ENCODE data around the gene CAMP. TPM values are rescaled to one million over a fixed set of nuclear protein-coding genes. Genes with fewer than 3 reads are reported as not detected.

The CAMP gene
- total and polyA plus RNA-seq, 2 donors (not counting 1 experiment from before 2014, with no cell fraction given): not detected

- H2AFZ ChIP-seq (ENCODE audit: low read length): no peak overlapping the region
- no peaks in the 10 kb centered on the region for H3K27me3 ChIP-seq (ENCODE audit: control insufficient read depth, insufficient read depth, low read length)
- TF ChIP-seq, protein P1, sequence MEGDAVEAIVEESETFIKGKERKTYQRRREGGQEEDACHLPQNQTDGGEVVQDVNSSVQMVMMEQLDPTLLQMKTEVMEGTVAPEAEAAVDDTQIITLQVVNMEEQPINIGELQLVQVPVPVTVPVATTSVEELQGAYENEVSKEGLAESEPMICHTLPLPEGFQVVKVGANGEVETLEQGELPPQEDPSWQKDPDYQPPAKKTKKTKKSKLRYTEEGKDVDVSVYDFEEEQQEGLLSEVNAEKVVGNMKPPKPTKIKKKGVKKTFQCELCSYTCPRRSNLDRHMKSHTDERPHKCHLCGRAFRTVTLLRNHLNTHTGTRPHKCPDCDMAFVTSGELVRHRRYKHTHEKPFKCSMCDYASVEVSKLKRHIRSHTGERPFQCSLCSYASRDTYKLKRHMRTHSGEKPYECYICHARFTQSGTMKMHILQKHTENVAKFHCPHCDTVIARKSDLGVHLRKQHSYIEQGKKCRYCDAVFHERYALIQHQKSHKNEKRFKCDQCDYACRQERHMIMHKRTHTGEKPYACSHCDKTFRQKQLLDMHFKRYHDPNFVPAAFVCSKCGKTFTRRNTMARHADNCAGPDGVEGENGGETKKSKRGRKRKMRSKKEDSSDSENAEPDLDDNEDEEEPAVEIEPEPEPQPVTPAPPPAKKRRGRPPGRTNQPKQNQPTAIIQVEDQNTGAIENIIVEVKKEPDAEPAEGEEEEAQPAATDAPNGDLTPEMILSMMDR (conservative IDR thresholded peaks at IDR 0.05 in 1 of 2, IDR thresholded peaks at IDR 0.05 in 1 of 2; ENCODE audit: low read depth in 1 of 2, low read length in 2 of 2): no peak
- no peak for TF ChIP-seq EZH2 (IDR thresholded peaks at IDR 0.05; ENCODE audit: low read length, missing control alignments)
- H3K36me3 ChIP-seq (ENCODE audit: control insufficient read depth, insufficient read depth, low read length): no peaks in the 10 kb centered on the region
- no peak overlapping the region for H3K27ac ChIP-seq (ENCODE audit: insufficient read depth, low read length)
- H4K20me1 ChIP-seq (ENCODE audit: control insufficient read depth, extremely low read depth, insufficient read depth, low read length): no peaks in the 10 kb centered on the region
- H3K4me1 ChIP-seq (ENCODE audit: control insufficient read depth, extremely low read depth, insufficient read depth, low read length): no peaks in the 10 kb centered on the region
- no peak overlapping the region for H3K4me2 ChIP-seq (ENCODE audit: extremely low read depth, insufficient read depth, low read length)
- no peak for DNase-seq (ENCODE audit: low read depth in 2 of 2)
- H3K4me3 ChIP-seq (replicated peaks in 1 of 4; ENCODE audit: control extremely low read depth in 1 of 4, insufficient read depth in 1 of 4, low read depth in 3 of 4, low read length in 4 of 4): no peak overlapping the region
- no peaks in the 10 kb centered on the region for H3K9me3 ChIP-seq (ENCODE audit: control insufficient read depth, insufficient read depth, low read depth, low read length)
- no peak overlapping the region for H3K9ac ChIP-seq (ENCODE audit: insufficient read depth, low read length)
- no peaks in the 10 kb centered on the region for H3K79me2 ChIP-seq (ENCODE audit: control insufficient read depth, insufficient read depth, low read length)
Measured at GRCh38 chr3:48244461-48244860, 21.2 kb downstream of the CAMP start.

- Histone ChIP-seq H3K9me3 (ENCODE audit: control insufficient read depth, insufficient read depth, low read depth, low read length) (no peaks in the 10 kb centered on the region), H3K36me3 (ENCODE audit: control insufficient read depth, insufficient read depth, low read length) (no peaks in the 10 kb centered on the region), H3K4me3 (replicated peaks in 1 of 4; ENCODE audit: control extremely low read depth in 1 of 4, insufficient read depth in 1 of 4, low read depth in 3 of 4, low read length in 4 of 4) (no peak overlapping the region), H3K9ac (ENCODE audit: insufficient read depth, low read length) (no peak overlapping the region), H3K79me2 (ENCODE audit: control insufficient read depth, insufficient read depth, low read length) (no peaks in the 10 kb centered on the region), H3K4me1 (ENCODE audit: control insufficient read depth, extremely low read depth, insufficient read depth, low read length) (no peaks in the 10 kb centered on the region), H3K4me2 (ENCODE audit: extremely low read depth, insufficient read depth, low read length) (no peak overlapping the region), H3K27me3 (ENCODE audit: control insufficient read depth, insufficient read depth, low read length) (no peaks in the 10 kb centered on the region), H3K27ac (ENCODE audit: insufficient read depth, low read length) (no peak overlapping the region), H4K20me1 (ENCODE audit: control insufficient read depth, extremely low read depth, insufficient read depth, low read length) (no peaks in the 10 kb centered on the region), H2AFZ (ENCODE audit: low read length) (no peak overlapping the region)
- TF ChIP-seq EZH2 (IDR thresholded peaks at IDR 0.05; ENCODE audit: low read length, missing control alignments): no peak
- TF ChIP-seq, protein P1 (conservative IDR thresholded peaks at IDR 0.05 in 1 of 2, IDR thresholded peaks at IDR 0.05 in 1 of 2; ENCODE audit: low read depth in 1 of 2, low read length in 2 of 2): no peak
- no peak for DNase-seq (ENCODE audit: low read depth in 2 of 2)
Measured at GRCh38 chr3:48245136-48245535, 21.8 kb downstream of the CAMP start.

DNA sequence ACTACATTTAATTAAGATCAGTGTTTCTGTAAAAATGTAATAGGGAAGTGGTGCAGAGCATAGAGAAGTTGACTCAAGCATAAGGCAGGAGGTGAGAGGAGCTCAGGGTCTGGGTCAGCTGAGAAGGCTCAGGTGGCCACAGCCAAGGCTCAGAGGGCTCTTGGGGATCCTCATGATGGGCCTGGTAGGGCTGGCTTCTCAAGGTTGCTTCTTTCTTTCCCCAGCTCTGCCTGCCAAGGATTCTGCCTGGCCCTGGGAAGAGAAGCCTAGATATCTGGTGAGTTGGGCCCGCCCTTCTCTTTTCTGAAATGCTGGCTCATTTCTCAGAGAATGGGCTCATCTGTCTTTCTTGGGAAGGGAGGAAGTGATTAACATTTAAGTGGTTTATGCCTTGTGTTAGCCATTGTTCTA, 24.1 kb downstream of the CAMP start:
- no peak overlapping the region for H3K9ac ChIP-seq (ENCODE audit: insufficient read depth, low read length)

More for the DNA sequence above, 24.1 kb downstream of the CAMP start:
- no peaks in the 10 kb centered on the region for H3K4me1 ChIP-seq (ENCODE audit: control insufficient read depth, extremely low read depth, insufficient read depth, low read length)
- H4K20me1 ChIP-seq (ENCODE audit: control insufficient read depth, extremely low read depth, insufficient read depth, low read length): no peaks in the 10 kb centered on the region
- TF ChIP-seq, protein P1 (conservative IDR thresholded peaks at IDR 0.05 in 1 of 2, IDR thresholded peaks at IDR 0.05 in 1 of 2; ENCODE audit: low read depth in 1 of 2, low read length in 2 of 2): no peak
- no peak for TF ChIP-seq EZH2 (IDR thresholded peaks at IDR 0.05; ENCODE audit: low read length, missing control alignments)
- H3K27ac ChIP-seq (ENCODE audit: insufficient read depth, low read length): no peak overlapping the region
- no peak overlapping the region for H3K4me3 ChIP-seq (replicated peaks in 1 of 4; ENCODE audit: control extremely low read depth in 1 of 4, insufficient read depth in 1 of 4, low read depth in 3 of 4, low read length in 4 of 4)
- H3K27me3 ChIP-seq (ENCODE audit: control insufficient read depth, insufficient read depth, low read length): no peaks in the 10 kb centered on the region
- H3K4me2 ChIP-seq (ENCODE audit: extremely low read depth, insufficient read depth, low read length): no peak overlapping the region
- no peaks in the 10 kb centered on the region for H3K79me2 ChIP-seq (ENCODE audit: control insufficient read depth, insufficient read depth, low read length)
- DNase-seq (ENCODE audit: low read depth in 2 of 2): peak in 1 of 2 donors; percentile 40
- no peaks in the 10 kb centered on the region for H3K36me3 ChIP-seq (ENCODE audit: control insufficient read depth, insufficient read depth, low read length)
- H2AFZ ChIP-seq (ENCODE audit: low read length): no peak overlapping the region
- no peaks in the 10 kb centered on the region for H3K9me3 ChIP-seq (ENCODE audit: control insufficient read depth, insufficient read depth, low read depth, low read length)
